Liver (tissue), 9 donors: Measurements from ENCODE around the gene TRAPPC12. TPM values are rescaled to one million over a fixed set of nuclear protein-coding genes. Genes with fewer than 3 reads are reported as not detected.

Experiments
- DNase-seq: peaks from one replicate; pipeline ENCODE4 v3.0.0-alpha.2; 2017; ENCODE audit warnings: low spot score
- H3K27ac ChIP-seq, 2 donors: one replicate each; pipeline ENCODE4 v1.7.0; 2013; ENCODE audit warnings: inconsistent platforms in 2 of 2, low read length in 2 of 2, control low read depth in 1 of 2, low read depth in 1 of 2, mild to moderate bottlenecking in 1 of 2
- H3K27me3 ChIP-seq, 4 donors: one replicate each; pipeline versions ENCODE4 v1.6.1 to v1.7.0; 2013; ENCODE audit warnings: low read length in 3 of 4, inconsistent platforms in 1 of 4, mild to moderate bottlenecking in 1 of 4, moderate library complexity in 1 of 4; ENCODE audit not compliant: control insufficient read depth in 4 of 4, insufficient read depth in 4 of 4
- H3K36me3 ChIP-seq, 4 donors: one replicate each; pipeline versions ENCODE4 v1.6.1 to v1.7.0; 2013; ENCODE audit warnings: low read length in 3 of 4, mild to moderate bottlenecking in 3 of 4, low read depth in 1 of 4, moderate library complexity in 1 of 4; ENCODE audit not compliant: control insufficient read depth in 4 of 4, insufficient read depth in 3 of 4
- H3K4me1 ChIP-seq, 4 donors: one replicate each; pipeline versions ENCODE4 v1.6.1 to v1.7.0; 2013; ENCODE audit warnings: low read length in 3 of 4, mild to moderate bottlenecking in 3 of 4, moderate library complexity in 1 of 4; ENCODE audit not compliant: control insufficient read depth in 4 of 4, insufficient read depth in 4 of 4
- H3K4me3 ChIP-seq, 3 donors: one replicate each; pipeline versions ENCODE4 v1.6.1 to v1.7.0; 2013; ENCODE audit warnings: low read length in 3 of 3, control low read depth in 1 of 3, low read depth in 1 of 3, mild to moderate bottlenecking in 1 of 3
- H3K9ac ChIP-seq, 2 donors: one replicate each; pipeline ENCODE4 v1.7.0; 2013; ENCODE audit warnings: low read length in 2 of 2, mild to moderate bottlenecking in 2 of 2, moderate library complexity in 2 of 2, control low read depth in 1 of 2, low read depth in 1 of 2
- H3K9me3 ChIP-seq, 4 donors: one replicate each; pipeline versions ENCODE4 v1.6.1 to v1.7.0; 2013; ENCODE audit warnings: low read length in 3 of 4; ENCODE audit not compliant: control insufficient read depth in 4 of 4
- EGR1 ChIP-seq, 2 donors: IDR thresholded peaks; 2 replicates each; pipeline ENCODE4 v1.6.1; 2016 to 2018; ENCODE audit warnings: antibody characterized with exemption in 2 of 2, low read depth in 2 of 2
- FOXA1 ChIP-seq: IDR thresholded peaks from 2 replicates; pipeline ENCODE4 v1.6.1; 2016; ENCODE audit warnings: antibody characterized with exemption
- FOXA2 ChIP-seq: IDR thresholded peaks from 2 replicates; pipeline ENCODE4 v1.6.1; 2016; ENCODE audit warnings: antibody characterized with exemption
- GABPA ChIP-seq, 2 donors: IDR thresholded peaks in 1 of 2; conservative IDR thresholded peaks in 1 of 2; 2 replicates each; pipeline ENCODE4 v1.6.1; 2016; ENCODE audit warnings: antibody characterized with exemption in 2 of 2, mild to moderate bottlenecking in 1 of 2, moderate library complexity in 1 of 2
- HNF4A ChIP-seq, 2 donors: conservative IDR thresholded peaks; 2 replicates each; pipeline ENCODE4 v1.6.1; 2016; ENCODE audit warnings: antibody characterized with exemption in 2 of 2, mild to moderate bottlenecking in 2 of 2
- HNF4G ChIP-seq: IDR thresholded peaks from 2 replicates; pipeline ENCODE4 v1.6.1; 2016; ENCODE audit warnings: antibody characterized with exemption
- JUND ChIP-seq, 2 donors: IDR thresholded peaks; 2 replicates each; pipeline ENCODE4 v1.6.1; 2016; ENCODE audit warnings: antibody characterized with exemption in 2 of 2
- NR2F2 ChIP-seq: IDR thresholded peaks from 2 replicates; pipeline ENCODE4 v1.6.1; 2016; ENCODE audit warnings: antibody characterized with exemption
- RAD21 ChIP-seq, 2 donors: IDR thresholded peaks; 2 replicates each; pipeline ENCODE4 v1.6.1; 2016; ENCODE audit warnings: antibody characterized with exemption in 2 of 2, mild to moderate bottlenecking in 2 of 2
- RXRA ChIP-seq, 2 donors: IDR thresholded peaks; 2 replicates each; pipeline ENCODE4 v1.6.1; 2017 to 2018; ENCODE audit warnings: antibody characterized with exemption in 2 of 2, mild to moderate bottlenecking in 1 of 2
- SP1 ChIP-seq: IDR thresholded peaks from 2 replicates; pipeline ENCODE4 v1.6.1; 2018; ENCODE audit warnings: antibody characterized with exemption, mild to moderate bottlenecking
- TAF1 ChIP-seq: conservative IDR thresholded peaks from 2 replicates; pipeline ENCODE4 v1.6.1; 2016; ENCODE audit warnings: antibody characterized with exemption, mild to moderate bottlenecking
- YY1 ChIP-seq: IDR thresholded peaks from 2 replicates; pipeline ENCODE4 v1.6.1; 2016; ENCODE audit warnings: antibody characterized with exemption, mild to moderate bottlenecking
- WGBS: extraction: QIAGEN DNeasy Blood & Tissue Kit; methylation state at CpG from one replicate; pipeline ENCODE4 v1.1.7; 2013; 5-methylcytosine and 5-hydroxymethylcytosine counted together
- polyA plus RNA-seq, 2 donors: library from polyadenylated mRNA; stranded (reverse) in 1 of 2; unstranded in 1 of 2; fragments of 200-250 nt in 1 of 2; fragments of >200 nt in 1 of 2; fragmentation: Nextera tagmentation in 1 of 2; extraction: Ambion mirVana in 1 of 2; gene quantifications; one replicate each; pipeline versions ENCODE4 v1.2.1 to v1.2.3, GENCODE V29; 2013 to 2015
- total RNA-seq, 2 donors: library from RNA; depleted of rRNA; stranded (reverse); fragments of >200 nt; gene quantifications; one replicate each; pipeline ENCODE4 v1.2.3, GENCODE V29; 2014
- TF ChIP-seq, protein P1 (sequence below): IDR thresholded peaks from 2 replicates; pipeline ENCODE4 v1.6.1; 2016; ENCODE audit warnings: antibody characterized with exemption, mild to moderate bottlenecking
- TF ChIP-seq, protein P2 (sequence below): IDR thresholded peaks from 2 replicates; pipeline ENCODE4 v1.6.1; 2016; ENCODE audit warnings: antibody characterized with exemption
- TF ChIP-seq, protein P3 (sequence below): fragments of 150-350 bp; IDR thresholded peaks from 2 replicates; pipeline ENCODE4 v1.5.1; 2017; ENCODE audit warnings: improper control_type of control experiment, low read depth, low read length; ENCODE audit not compliant: missing input control
- TF ChIP-seq, protein P4 (sequence below): IDR thresholded peaks from 2 replicates; pipeline ENCODE4 v1.6.1; 2016; ENCODE audit warnings: antibody characterized with exemption
- TF ChIP-seq, protein P5 (sequence below): IDR thresholded peaks from 2 replicates; pipeline ENCODE4 v1.6.1; 2016; ENCODE audit warnings: antibody characterized with exemption
- donor health status: healthy.
- donor health status: healthy.
- donor health status: healthy.
- donor health status: healthy.
- donor health status: healthy.

Gene TRAPPC12
- total and polyA plus RNA-seq, 4 donors = 30.2 to 60.9 (median 39.7) TPM

DNA sequence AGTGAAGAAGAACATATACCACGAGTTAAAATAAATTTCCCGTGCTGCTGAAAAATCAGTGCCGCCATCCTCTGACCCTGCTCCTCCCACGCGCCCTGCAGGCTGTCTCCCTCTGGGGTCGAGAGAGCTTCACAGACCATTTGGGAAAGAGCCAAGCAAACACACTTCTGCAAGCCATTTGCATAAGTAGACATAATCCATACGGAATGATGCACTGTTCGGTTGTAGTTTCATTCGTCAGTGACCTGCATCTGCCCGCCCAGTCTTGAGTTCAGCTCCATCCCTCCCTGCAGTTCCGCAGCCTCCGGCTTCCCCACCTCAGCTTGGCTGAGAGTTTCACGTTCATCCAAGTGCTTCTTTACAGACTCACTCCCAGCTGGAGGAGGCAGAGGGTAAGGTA, 69.6 kb downstream of the TRAPPC12 start (continued):
- TF ChIP-seq, protein P1, sequence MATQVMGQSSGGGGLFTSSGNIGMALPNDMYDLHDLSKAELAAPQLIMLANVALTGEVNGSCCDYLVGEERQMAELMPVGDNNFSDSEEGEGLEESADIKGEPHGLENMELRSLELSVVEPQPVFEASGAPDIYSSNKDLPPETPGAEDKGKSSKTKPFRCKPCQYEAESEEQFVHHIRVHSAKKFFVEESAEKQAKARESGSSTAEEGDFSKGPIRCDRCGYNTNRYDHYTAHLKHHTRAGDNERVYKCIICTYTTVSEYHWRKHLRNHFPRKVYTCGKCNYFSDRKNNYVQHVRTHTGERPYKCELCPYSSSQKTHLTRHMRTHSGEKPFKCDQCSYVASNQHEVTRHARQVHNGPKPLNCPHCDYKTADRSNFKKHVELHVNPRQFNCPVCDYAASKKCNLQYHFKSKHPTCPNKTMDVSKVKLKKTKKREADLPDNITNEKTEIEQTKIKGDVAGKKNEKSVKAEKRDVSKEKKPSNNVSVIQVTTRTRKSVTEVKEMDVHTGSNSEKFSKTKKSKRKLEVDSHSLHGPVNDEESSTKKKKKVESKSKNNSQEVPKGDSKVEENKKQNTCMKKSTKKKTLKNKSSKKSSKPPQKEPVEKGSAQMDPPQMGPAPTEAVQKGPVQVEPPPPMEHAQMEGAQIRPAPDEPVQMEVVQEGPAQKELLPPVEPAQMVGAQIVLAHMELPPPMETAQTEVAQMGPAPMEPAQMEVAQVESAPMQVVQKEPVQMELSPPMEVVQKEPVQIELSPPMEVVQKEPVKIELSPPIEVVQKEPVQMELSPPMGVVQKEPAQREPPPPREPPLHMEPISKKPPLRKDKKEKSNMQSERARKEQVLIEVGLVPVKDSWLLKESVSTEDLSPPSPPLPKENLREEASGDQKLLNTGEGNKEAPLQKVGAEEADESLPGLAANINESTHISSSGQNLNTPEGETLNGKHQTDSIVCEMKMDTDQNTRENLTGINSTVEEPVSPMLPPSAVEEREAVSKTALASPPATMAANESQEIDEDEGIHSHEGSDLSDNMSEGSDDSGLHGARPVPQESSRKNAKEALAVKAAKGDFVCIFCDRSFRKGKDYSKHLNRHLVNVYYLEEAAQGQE = no peak
- TF ChIP-seq FOXA1 (no peak), YY1 (no peak), HNF4A (conservative IDR thresholded peaks at IDR 0.05) (no peak), RXRA (IDR thresholded peaks at IDR 0.05) (no peak), JUND (IDR thresholded peaks at IDR 0.05) (no peak), HNF4G (no peak), TAF1 (no peak), EGR1 (IDR thresholded peaks at IDR 0.05; ENCODE audit: low read depth in 2 of 2) (no peak)
- TF ChIP-seq, protein P2, sequence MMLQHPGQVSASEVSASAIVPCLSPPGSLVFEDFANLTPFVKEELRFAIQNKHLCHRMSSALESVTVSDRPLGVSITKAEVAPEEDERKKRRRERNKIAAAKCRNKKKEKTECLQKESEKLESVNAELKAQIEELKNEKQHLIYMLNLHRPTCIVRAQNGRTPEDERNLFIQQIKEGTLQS = no peak

DNA sequence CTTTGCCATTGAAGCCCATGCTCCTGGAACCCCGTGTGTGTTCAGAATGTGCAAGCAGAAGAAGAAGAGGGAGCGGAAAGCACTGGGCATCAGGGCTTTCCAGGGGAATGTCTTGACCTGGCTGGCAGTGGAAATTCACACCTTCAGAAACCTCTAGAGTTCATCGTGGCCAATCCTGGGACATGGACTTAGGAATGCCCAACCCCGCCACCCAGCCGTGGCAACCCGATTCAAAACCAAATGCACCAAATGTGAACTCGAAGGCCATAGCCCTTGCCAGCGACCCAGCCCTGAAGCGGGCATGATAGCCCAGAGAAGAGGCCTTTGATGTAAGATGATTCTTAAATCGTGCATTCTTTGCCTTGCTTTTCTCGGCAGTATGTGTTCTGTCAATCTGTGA, 70.4 kb downstream of the TRAPPC12 start:
- Histone ChIP-seq H3K4me3 (no peak overlapping the region), H3K9ac (no peak overlapping the region), H3K4me1 (no peaks in the 10 kb centered on the region), H3K9me3 (no peaks in the 10 kb centered on the region), H3K27me3 (no peaks in the 10 kb centered on the region), H3K36me3 (peaks cover 4 to 59% (median 26%) of the 10 kb centered on the region in 4 donors), H3K27ac (no peak overlapping the region)
- no peak for DNase-seq
- no peak for TF ChIP-seq HNF4A (conservative IDR thresholded peaks at IDR 0.05)
- TF ChIP-seq TAF1 = no peak
- no peak for TF ChIP-seq JUND (IDR thresholded peaks at IDR 0.05)
- no peak for TF ChIP-seq NR2F2
- no peak for TF ChIP-seq HNF4G
- TF ChIP-seq, protein P1 = no peak
- no peak for TF ChIP-seq FOXA1
- TF ChIP-seq EGR1 (IDR thresholded peaks at IDR 0.05; ENCODE audit: low read depth in 2 of 2) = no peak
- TF ChIP-seq, protein P3, sequence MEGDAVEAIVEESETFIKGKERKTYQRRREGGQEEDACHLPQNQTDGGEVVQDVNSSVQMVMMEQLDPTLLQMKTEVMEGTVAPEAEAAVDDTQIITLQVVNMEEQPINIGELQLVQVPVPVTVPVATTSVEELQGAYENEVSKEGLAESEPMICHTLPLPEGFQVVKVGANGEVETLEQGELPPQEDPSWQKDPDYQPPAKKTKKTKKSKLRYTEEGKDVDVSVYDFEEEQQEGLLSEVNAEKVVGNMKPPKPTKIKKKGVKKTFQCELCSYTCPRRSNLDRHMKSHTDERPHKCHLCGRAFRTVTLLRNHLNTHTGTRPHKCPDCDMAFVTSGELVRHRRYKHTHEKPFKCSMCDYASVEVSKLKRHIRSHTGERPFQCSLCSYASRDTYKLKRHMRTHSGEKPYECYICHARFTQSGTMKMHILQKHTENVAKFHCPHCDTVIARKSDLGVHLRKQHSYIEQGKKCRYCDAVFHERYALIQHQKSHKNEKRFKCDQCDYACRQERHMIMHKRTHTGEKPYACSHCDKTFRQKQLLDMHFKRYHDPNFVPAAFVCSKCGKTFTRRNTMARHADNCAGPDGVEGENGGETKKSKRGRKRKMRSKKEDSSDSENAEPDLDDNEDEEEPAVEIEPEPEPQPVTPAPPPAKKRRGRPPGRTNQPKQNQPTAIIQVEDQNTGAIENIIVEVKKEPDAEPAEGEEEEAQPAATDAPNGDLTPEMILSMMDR = no peak
- TF ChIP-seq RAD21 (IDR thresholded peaks at IDR 0.05) = no peak
- TF ChIP-seq, protein P4, sequence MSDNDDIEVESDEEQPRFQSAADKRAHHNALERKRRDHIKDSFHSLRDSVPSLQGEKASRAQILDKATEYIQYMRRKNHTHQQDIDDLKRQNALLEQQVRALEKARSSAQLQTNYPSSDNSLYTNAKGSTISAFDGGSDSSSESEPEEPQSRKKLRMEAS = no peak
- no peak for TF ChIP-seq RXRA (IDR thresholded peaks at IDR 0.05)
- TF ChIP-seq GABPA (IDR thresholded peaks at IDR 0.05 in 1 of 2, conservative IDR thresholded peaks at IDR 0.05 in 1 of 2) = no peak
- TF ChIP-seq FOXA2 = no peak
- TF ChIP-seq, protein P2 = no peak
- no peak for TF ChIP-seq YY1
- no peak for TF ChIP-seq SP1
- TF ChIP-seq, protein P5, sequence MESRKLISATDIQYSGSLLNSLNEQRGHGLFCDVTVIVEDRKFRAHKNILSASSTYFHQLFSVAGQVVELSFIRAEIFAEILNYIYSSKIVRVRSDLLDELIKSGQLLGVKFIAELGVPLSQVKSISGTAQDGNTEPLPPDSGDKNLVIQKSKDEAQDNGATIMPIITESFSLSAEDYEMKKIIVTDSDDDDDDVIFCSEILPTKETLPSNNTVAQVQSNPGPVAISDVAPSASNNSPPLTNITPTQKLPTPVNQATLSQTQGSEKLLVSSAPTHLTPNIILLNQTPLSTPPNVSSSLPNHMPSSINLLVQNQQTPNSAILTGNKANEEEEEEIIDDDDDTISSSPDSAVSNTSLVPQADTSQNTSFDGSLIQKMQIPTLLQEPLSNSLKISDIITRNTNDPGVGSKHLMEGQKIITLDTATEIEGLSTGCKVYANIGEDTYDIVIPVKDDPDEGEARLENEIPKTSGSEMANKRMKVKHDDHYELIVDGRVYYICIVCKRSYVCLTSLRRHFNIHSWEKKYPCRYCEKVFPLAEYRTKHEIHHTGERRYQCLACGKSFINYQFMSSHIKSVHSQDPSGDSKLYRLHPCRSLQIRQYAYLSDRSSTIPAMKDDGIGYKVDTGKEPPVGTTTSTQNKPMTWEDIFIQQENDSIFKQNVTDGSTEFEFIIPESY = no peak
- 96% methylated on average over 11 of the region's 11 CpGs for WGBS
